Measurements from ENCODE around the gene ATP1A3.

DNA sequence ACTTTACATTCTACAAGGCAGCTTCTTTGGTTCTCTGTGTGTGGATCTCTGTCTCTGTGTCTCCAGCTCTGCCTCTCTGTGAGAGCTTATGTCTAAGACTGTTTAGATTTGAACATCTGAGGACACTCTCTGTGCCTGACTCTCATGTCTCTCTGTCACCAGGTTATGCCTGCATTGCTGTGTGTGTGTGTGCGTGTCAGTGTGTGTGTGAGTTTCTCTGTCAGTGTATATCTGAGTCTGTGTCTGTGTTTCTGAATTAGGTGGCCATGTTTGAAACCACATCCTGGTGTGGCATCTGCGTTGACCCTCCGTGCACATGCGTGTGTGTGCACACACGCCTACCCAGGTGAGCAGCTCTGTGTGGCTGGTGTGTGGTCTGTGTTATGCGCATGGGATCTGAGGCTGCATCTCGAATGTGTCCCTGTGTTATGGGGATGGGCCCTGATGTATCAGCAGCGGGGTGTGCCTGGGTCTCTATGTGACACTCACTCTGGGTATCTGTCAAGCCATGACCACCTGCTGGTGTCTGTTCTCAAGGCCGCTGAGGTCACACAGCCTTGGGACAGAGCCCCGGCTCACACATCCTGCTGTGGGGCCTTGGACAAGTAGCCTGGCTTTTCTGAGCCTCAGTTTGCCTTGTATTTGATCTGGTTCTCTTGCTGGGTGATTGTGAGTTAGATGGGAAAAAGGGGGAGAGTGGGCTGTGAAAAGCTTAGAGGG is 6.7 kb downstream of the ATP1A3 start:
- TF ChIP-seq, protein P1, sequence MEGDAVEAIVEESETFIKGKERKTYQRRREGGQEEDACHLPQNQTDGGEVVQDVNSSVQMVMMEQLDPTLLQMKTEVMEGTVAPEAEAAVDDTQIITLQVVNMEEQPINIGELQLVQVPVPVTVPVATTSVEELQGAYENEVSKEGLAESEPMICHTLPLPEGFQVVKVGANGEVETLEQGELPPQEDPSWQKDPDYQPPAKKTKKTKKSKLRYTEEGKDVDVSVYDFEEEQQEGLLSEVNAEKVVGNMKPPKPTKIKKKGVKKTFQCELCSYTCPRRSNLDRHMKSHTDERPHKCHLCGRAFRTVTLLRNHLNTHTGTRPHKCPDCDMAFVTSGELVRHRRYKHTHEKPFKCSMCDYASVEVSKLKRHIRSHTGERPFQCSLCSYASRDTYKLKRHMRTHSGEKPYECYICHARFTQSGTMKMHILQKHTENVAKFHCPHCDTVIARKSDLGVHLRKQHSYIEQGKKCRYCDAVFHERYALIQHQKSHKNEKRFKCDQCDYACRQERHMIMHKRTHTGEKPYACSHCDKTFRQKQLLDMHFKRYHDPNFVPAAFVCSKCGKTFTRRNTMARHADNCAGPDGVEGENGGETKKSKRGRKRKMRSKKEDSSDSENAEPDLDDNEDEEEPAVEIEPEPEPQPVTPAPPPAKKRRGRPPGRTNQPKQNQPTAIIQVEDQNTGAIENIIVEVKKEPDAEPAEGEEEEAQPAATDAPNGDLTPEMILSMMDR (IDR thresholded peaks at IDR 0.05): no peak
- no peak for TF ChIP-seq EZH2 (IDR thresholded peaks at IDR 0.05; ENCODE audit: borderline replicate concordance, insufficient read depth, low read depth, low read length, poor library complexity, severe bottlenecking)

Data from B cell (primary cell).